LNCaP clone FGC (cell line): ENCODE results near the gene AUNIP.

ENCODE experiments used
- DNase-seq: peaks from one replicate; pipeline ENCODE4 v3.0.0-alpha.2; 2011; ENCODE audit warnings: low read depth
- H3K4me3 ChIP-seq: 2 replicates; pipeline ENCODE4 v1.5.1; 2011; ENCODE audit warnings: mild to moderate bottlenecking, low read depth, low read length, control low read depth
- TF ChIP-seq, protein P1 (sequence below): IDR thresholded peaks from 2 replicates; pipeline ENCODE4 v1.5.1; 2012; ENCODE audit warnings: mild to moderate bottlenecking; ENCODE audit not compliant: control insufficient read depth, insufficient read depth; ENCODE audit errors: extremely low read depth

AUNIP gene

GRCh38 chr1:25793585-25794170 is 65.6 kb downstream of the AUNIP start:
- no peak overlapping the region for H3K4me3 ChIP-seq
- DNase-seq: no peak
- TF ChIP-seq, protein P1, sequence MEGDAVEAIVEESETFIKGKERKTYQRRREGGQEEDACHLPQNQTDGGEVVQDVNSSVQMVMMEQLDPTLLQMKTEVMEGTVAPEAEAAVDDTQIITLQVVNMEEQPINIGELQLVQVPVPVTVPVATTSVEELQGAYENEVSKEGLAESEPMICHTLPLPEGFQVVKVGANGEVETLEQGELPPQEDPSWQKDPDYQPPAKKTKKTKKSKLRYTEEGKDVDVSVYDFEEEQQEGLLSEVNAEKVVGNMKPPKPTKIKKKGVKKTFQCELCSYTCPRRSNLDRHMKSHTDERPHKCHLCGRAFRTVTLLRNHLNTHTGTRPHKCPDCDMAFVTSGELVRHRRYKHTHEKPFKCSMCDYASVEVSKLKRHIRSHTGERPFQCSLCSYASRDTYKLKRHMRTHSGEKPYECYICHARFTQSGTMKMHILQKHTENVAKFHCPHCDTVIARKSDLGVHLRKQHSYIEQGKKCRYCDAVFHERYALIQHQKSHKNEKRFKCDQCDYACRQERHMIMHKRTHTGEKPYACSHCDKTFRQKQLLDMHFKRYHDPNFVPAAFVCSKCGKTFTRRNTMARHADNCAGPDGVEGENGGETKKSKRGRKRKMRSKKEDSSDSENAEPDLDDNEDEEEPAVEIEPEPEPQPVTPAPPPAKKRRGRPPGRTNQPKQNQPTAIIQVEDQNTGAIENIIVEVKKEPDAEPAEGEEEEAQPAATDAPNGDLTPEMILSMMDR: no peak

- DNase-seq: no peak
- TF ChIP-seq, protein P1: no peak
- no peak overlapping the region for H3K4me3 ChIP-seq
Measured at GRCh38 chr1:25792115-25792514, 67.1 kb downstream of the AUNIP start.

DNA sequence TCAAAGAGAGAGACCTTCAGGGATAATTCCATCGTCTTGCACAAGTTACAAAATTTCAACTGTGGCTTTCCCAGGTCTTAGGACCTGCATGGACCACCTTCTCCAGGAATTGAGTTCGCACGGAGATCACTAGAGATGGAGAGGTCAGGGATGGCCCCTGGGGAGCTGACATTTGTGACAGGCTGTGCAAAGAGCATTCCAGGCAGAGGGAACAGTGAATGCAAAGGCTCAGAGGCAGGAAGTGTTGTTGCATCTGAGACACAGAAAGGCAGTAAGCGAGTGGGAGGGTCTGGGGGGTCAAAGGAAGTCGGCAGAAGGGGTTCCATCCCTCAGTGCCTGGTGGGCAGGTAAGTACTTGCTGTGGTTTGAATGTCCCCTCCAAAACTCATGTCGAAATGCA is 68.8 kb downstream of the AUNIP start:
- no peak overlapping the region for H3K4me3 ChIP-seq
- DNase-seq: no peak
- TF ChIP-seq, protein P1: no peak

DNA sequence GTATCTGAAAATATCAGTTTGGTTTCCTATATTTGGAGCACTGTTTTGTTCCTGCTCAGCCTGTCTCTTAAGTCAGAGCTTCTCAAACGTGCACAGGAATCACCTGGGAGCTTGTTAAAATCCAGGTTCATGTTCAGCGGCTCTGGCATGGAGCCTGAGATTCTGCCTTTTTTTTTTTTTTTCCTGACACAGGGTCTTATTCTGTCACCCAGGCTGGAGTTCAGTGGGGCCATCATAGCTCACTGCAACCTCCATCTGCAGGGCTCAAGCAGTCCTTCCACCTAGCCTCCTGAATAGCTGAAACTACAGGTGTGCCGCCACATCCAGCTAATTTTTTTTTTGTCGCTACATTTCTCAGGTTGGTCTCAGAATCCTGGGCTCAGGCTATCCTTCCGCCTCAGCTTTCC is 71.5 kb downstream of the AUNIP start:
- DNase-seq: no peak
- no peak overlapping the region for H3K4me3 ChIP-seq
- TF ChIP-seq, protein P1: no peak

DNA sequence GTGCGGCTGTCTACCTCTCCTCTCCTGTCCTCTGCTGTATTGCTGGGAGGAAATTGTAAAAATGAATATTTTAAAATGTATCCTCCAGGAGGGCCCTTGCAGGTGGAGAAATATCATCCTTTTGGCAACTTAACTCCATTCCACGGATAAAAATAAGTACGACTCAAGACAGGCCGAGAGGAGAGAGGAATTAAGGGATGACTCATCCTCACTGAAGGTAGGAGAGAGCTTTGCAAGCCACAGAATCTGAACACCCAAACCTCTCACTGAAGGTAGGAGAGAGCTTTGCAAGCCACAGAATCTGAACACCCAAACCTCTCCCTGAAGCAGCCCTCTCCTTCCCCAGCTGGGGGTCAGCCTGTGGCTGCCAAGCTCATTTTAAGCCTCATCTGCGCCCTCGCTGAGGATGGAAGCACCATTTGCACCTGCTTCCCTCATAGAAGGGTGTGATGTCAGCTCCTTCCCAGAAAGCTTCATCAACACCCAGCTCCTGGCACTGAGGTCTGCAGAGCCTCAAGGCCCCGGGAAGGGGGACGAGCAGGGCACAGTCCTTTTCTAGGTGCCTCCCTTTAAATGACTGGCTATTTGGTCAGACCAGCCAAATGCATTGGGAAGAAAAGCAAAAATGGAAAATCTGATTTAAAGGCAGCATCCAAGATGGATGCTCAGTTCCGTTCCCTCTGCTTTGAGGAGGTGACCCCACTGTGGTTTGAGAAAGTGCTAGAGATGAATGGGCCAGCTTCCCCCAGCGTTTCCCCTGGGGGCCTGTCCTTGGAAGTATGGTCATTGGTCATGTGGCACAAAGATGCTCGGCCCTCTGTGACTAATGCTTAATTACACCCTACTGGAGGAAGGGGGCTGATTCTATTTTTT is 72.1 kb downstream of the AUNIP start:
- TF ChIP-seq, protein P1: no peak
- no peak overlapping the region for H3K4me3 ChIP-seq
- no peak for DNase-seq

DNA sequence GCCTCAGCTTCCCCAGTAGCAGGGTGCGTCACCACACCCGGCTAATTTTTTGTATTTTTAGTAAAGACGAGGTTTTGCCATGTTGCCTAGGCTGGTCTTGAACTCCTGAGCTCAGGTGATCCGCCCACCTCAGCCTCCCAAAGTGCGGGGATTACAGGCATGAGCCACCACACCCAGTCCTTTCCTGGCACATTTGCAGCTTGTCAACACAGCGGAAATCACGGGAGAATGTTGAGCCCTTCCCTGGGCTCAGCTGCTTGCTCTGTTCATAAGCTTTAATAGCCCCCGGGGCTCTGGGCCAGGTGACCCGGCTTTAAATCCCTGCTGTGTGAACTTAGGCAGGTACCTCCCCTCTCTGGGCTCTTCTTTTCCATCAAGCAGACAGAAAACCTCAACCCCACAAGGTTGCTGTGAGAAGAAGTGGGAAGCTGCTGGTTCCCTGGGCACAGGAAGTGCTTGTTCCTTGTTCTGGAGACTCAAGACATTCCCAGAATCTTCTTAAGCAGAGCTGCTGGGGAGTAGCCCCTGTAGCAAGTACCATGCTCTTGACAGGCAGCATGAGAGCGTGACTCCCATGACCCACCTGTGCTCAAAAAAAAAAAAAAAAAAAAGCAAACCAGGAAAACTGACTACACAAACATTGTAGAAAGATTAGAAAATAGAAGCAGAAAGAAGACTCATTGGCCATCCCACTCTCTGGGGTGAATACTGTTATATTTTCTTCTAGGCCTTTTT is 73.8 kb downstream of the AUNIP start:
- no peak for DNase-seq
- H3K4me3 ChIP-seq: no peak overlapping the region
- TF ChIP-seq, protein P1: no peak
